ENCODE data around the gene PLAC1. TPM values are rescaled to one million over a fixed set of nuclear protein-coding genes. Genes with fewer than 3 reads are reported as not detected.

PLAC1 gene
- total RNA-seq, 1 experiment from 2014 or later = not detected

DNA sequence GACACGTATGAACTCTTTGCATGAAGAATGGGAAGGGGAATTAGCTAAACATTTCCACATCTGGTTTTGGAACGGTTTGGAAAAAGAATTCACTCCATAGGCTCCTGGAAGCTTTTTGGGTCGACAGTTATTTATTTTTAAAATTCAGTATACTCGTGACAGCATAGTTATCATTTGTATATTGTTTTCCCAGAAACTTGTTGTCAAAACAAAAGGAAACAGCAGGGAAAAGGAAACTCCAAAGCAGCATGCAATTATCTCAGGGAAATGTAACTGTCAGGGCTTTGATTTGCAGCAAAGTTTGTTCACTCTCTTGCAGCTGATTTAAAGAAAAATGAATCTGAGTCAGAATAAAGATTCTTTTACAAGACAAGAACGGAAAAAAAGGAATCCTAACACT is 86.5 kb downstream of the PLAC1 start:
- Histone ChIP-seq H3K27me3 (no peaks in the 10 kb centered on the region), H3K36me3 (no peaks in the 10 kb centered on the region), H3K9me3 (no peaks in the 10 kb centered on the region), H3K4me3 (peak overlapping the region; percentile 12; the same call in 1 of the 2 replicates)
- DNase-seq = no peak

GRCh38 chrX:134570899-134571298 is 87.4 kb downstream of the PLAC1 start:
- no peak for DNase-seq
- no peak overlapping the region for H3K4me3 ChIP-seq
- no peaks in the 10 kb centered on the region for H3K27me3 ChIP-seq
- no peaks in the 10 kb centered on the region for H3K9me3 ChIP-seq
- no peaks in the 10 kb centered on the region for H3K36me3 ChIP-seq

GRCh38 chrX:134570509-134570846 is 87.8 kb downstream of the PLAC1 start:
- H3K9me3 ChIP-seq = no peaks in the 10 kb centered on the region
- H3K4me3 ChIP-seq = no peak overlapping the region
- DNase-seq = no peak
- H3K36me3 ChIP-seq = no peaks in the 10 kb centered on the region
- H3K27me3 ChIP-seq = no peaks in the 10 kb centered on the region

GRCh38 chrX:134569306-134569705 is 89.0 kb downstream of the PLAC1 start:
- H3K27me3 ChIP-seq = no peaks in the 10 kb centered on the region
- no peaks in the 10 kb centered on the region for H3K36me3 ChIP-seq
- H3K9me3 ChIP-seq = no peaks in the 10 kb centered on the region
- no peak for DNase-seq
- no peak overlapping the region for H3K4me3 ChIP-seq

GRCh38 chrX:134568285-134569016 is 89.8 kb downstream of the PLAC1 start:
- Histone ChIP-seq H3K27me3 (no peaks in the 10 kb centered on the region), H3K9me3 (no peaks in the 10 kb centered on the region), H3K36me3 (no peaks in the 10 kb centered on the region), H3K4me3 (no peak overlapping the region)
- no peak for DNase-seq

- no peaks in the 10 kb centered on the region for H3K36me3 ChIP-seq
- H3K4me3 ChIP-seq = no peak overlapping the region
- H3K9me3 ChIP-seq = no peaks in the 10 kb centered on the region
- no peaks in the 10 kb centered on the region for H3K27me3 ChIP-seq
- no peak for DNase-seq
Measured at GRCh38 chrX:134566506-134566905, 91.8 kb downstream of the PLAC1 start.

DNA sequence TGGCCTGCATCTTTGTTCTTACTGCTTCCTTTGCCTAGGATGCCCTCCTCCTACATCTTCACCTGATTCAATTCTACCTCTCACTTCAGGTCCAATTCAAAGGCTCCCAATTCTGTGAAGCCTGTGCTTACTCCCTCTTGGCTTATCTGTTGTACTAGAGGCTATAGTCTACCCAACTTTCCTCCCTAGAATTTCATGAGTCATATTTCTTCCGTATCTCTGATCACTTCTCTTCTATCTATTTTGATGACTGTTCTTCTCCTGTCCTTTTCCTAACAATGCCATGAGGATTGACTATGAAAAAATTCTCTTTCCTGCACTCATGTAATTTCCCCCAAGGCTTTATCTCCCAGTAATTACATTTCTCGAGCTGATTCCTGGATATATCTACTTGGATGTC is 96.3 kb downstream of the PLAC1 start:
- DNase-seq = no peak
- no peaks in the 10 kb centered on the region for H3K9me3 ChIP-seq
- no peak overlapping the region for H3K4me3 ChIP-seq
- H3K36me3 ChIP-seq = no peaks in the 10 kb centered on the region
- no peaks in the 10 kb centered on the region for H3K27me3 ChIP-seq

GRCh38 chrX:134558133-134558532 is 100.1 kb downstream of the PLAC1 start:
- H3K36me3 ChIP-seq = no peaks in the 10 kb centered on the region
- H3K9me3 ChIP-seq = no peaks in the 10 kb centered on the region
- H3K27me3 ChIP-seq = no peaks in the 10 kb centered on the region
- H3K4me3 ChIP-seq = no peak overlapping the region
- no peak for DNase-seq

- no peak overlapping the region for H3K4me3 ChIP-seq
- no peak for DNase-seq
- H3K9me3 ChIP-seq = no peaks in the 10 kb centered on the region
- H3K27me3 ChIP-seq = no peaks in the 10 kb centered on the region
- H3K36me3 ChIP-seq = no peaks in the 10 kb centered on the region
Measured at GRCh38 chrX:134554291-134554690, 104.0 kb downstream of the PLAC1 start.

- no peak for DNase-seq
- no peaks in the 10 kb centered on the region for H3K27me3 ChIP-seq
- H3K9me3 ChIP-seq = no peaks in the 10 kb centered on the region
- no peak overlapping the region for H3K4me3 ChIP-seq
- peaks cover 4% of the 10 kb centered on the region; the same call in 1 of the 2 replicates for H3K36me3 ChIP-seq
Measured at GRCh38 chrX:134552351-134552750, 105.9 kb downstream of the PLAC1 start.

GRCh38 chrX:134551376-134552048 is 106.8 kb downstream of the PLAC1 start:
- H3K9me3 ChIP-seq = no peaks in the 10 kb centered on the region
- no peak for DNase-seq
- H3K36me3 ChIP-seq = peaks cover 11% of the 10 kb centered on the region
- no peaks in the 10 kb centered on the region for H3K27me3 ChIP-seq
- H3K4me3 ChIP-seq = peak overlapping the region; percentile 75

DNA sequence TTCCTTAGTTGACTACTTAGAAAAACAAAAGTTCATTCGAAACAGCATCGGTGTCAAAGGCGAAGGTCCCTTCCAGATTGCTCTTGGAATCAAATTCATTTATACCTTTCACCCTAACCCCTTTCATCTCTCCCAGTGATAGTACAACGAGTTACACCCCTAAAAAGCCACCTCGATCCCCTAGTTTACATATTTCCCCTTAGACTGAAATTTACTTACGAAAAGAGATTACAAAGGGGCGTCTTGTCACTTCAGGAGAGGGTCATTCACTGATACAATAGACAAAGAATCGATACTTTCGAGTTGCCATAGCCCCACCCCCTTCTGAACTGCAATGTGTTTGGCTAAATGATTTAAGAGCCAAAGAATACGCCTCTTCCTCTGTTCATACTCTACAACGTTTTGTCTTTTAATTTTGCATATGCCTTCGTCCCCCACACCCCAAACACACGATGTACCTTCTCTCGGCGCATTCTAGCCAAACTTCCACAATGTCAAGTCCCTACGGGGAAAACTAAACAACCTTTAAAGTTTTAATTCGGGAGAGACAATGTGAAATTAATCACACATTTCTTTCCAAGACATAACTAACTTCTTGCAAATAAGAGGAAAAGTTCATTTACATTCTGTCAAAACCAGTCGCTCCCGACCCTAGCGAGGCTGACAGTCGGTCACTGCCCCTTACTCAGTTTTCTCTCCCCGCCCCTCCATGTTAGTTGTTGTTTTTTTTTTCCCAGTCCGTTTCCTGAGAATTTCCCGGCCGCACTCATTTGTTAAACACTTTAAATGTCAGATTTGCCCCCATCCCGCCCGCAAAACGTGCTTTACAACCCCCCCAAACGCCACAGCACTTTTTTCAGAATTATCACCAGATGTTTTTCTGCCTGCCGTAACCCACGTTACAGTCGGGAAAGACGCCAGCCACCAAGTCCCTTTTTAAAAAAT is 109.7 kb downstream of the PLAC1 start:
- DNase-seq = no peak
- no peaks in the 10 kb centered on the region for H3K9me3 ChIP-seq
- no peaks in the 10 kb centered on the region for H3K27me3 ChIP-seq
- H3K36me3 ChIP-seq = peaks cover 24% of the 10 kb centered on the region
- H3K4me3 ChIP-seq = peak overlapping the region; percentile 75

DNA sequence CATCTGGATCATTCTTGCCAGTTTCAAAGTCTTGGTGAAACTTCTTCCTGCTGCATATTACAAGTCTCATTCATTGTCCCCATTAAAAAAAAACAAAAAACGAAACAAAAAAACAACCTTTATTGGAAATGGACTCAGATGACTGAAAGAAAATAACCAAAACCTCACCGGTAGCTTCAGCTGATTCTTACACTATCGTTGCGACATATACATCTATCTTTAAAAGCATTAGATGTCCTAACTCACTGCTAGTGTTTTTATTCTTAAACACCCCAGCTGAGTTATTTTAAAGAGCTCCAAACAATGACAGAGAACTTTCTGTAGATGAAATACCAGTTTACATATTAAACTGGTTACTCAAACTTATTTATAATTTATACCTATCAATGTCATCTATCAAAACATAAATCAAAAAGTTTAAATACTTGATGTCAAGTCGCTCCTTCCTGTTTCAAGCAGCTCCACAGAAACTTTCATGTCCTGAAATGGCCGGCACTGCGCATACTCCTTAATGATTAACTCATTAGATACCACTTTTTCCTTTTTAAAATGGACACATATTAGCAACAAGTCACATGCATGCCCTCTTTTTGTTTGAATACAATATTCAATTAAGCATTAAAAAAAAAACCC is 111.1 kb downstream of the PLAC1 start:
- peaks cover 24% of the 10 kb centered on the region for H3K36me3 ChIP-seq
- no peaks in the 10 kb centered on the region for H3K9me3 ChIP-seq
- DNase-seq = no peak
- no peaks in the 10 kb centered on the region for H3K27me3 ChIP-seq
- peak overlapping the region; percentile 75 for H3K4me3 ChIP-seq

DNA sequence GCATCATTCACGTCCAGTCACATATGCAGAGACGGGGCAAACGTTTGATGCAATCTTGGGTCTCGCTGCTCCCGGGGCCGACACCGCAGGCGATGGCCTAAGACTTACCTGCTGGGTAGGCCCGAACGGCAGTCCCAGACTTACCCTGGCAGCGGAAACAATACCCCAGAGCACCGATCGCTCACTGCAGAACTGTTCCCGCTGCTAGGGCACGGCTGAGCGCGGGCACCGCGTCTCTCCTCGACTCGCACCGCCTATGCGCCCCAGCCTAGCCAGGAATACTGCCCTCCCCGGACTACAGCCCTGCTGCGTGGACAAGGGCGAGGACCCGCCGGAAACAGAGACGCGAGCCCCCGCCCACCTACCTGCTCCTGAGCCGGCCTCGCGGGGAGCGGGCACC is 112.1 kb downstream of the PLAC1 start:
- no peaks in the 10 kb centered on the region for H3K27me3 ChIP-seq
- H3K36me3 ChIP-seq = peaks cover 24% of the 10 kb centered on the region
- H3K9me3 ChIP-seq = no peaks in the 10 kb centered on the region
- no peak overlapping the region; the same call in 1 of the 2 replicates for H3K4me3 ChIP-seq
- no peak for DNase-seq

DNA sequence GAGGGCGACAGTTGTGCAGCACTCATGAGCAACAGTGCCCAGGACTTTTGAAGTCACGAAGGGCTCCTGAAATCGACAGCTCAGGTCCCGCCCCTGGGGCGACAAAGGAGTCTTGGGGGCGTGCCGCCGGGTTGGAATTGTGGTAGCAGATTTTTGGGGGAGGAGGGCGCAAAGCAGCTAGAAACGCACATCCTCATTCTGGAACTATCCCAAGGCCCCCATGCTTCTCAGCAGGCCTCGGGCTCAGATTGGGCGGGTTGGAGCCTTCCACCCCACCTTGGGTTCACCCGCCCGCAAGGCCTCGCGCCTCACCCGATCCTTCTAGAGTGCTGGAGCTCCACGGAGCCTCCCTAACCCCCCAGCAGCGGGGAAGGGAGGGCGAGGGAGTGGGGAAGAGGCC is 112.8 kb downstream of the PLAC1 start:
- H3K9me3 ChIP-seq = no peaks in the 10 kb centered on the region
- no peaks in the 10 kb centered on the region for H3K27me3 ChIP-seq
- H3K36me3 ChIP-seq = peaks cover 24% of the 10 kb centered on the region
- H3K4me3 ChIP-seq = no peak overlapping the region
- DNase-seq = no peak

DNA sequence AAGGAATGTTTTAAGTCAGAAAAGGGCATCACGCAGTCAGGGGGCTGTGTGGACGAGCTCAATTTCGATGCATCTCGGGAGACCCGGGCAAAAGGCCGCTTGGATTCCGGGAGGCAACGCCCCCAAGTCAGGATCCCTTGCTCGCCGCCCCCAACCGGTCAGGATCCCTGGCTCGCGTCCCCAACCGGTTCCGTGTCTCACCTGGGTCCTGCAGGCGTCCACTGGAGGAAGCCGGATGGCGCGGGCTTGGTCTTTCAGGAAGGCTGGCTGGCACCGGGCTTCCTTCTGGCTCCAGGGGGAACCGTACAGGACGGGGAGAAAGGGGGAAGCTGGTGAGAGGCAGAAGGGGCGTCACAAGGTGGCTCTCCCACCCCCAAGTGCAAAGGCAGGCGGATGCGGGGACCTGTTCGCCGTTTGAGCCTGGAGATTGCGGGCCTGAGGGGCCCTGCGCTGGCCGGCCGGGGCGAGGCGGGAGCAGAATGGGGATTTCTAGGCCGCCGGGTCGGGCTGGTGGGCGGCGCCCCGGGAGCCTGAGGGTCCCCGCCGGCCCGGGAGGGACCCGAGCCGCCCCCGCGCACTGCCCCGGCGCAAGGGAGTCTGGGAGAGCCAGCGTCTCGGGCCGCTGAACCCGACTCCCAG is 113.6 kb downstream of the PLAC1 start:
- no peak for DNase-seq
- Histone ChIP-seq H3K36me3 (peaks cover 24% of the 10 kb centered on the region), H3K9me3 (no peaks in the 10 kb centered on the region), H3K4me3 (no peak overlapping the region), H3K27me3 (no peaks in the 10 kb centered on the region)

Measured in MG63 (cell line).